Neural cell (in vitro differentiated cells): ENCODE results near the gene MAP2.

ENCODE experiments used
- CTCF ChIP-seq: fragments of 450-650 bp; IDR thresholded peaks from 2 replicates; pipeline ENCODE4 v1.5.1; 2014; ENCODE audit warnings: antibody characterized with exemption, mild to moderate bottlenecking, moderate library complexity; ENCODE audit not compliant: poor library complexity, severe bottlenecking
- EP300 ChIP-seq: fragments of 450-650 bp; conservative IDR thresholded peaks from 2 replicates; pipeline ENCODE4 v1.6.1; 2014; ENCODE audit warnings: antibody characterized with exemption, mild to moderate bottlenecking, moderate library complexity; ENCODE audit not compliant: poor library complexity, severe bottlenecking
- EZH2 ChIP-seq: fragments of 200-600, 300-800 bp; shearing (Covaris generic), sonication (generic); IDR thresholded peaks from 2 replicates; pipeline ENCODE4 v1.6.1; 2014; ENCODE audit warnings: antibody characterized with exemption, low read length, borderline replicate concordance, mild to moderate bottlenecking; ENCODE audit not compliant: insufficient read depth, poor library complexity, severe bottlenecking
- MXI1 ChIP-seq: fragments of 450-650 bp; conservative IDR thresholded peaks from 2 replicates; pipeline ENCODE4 v1.6.1; 2014; ENCODE audit warnings: antibody characterized with exemption, mild to moderate bottlenecking; ENCODE audit not compliant: poor library complexity, severe bottlenecking
- POLR2AphosphoS5 ChIP-seq: IDR thresholded peaks from 2 replicates; pipeline ENCODE4 v1.6.1; 2012
- RAD21 ChIP-seq: fragments of 450-650 bp; conservative IDR thresholded peaks from 2 replicates; pipeline ENCODE4 v1.6.1; 2014; ENCODE audit warnings: antibody characterized with exemption, mild to moderate bottlenecking, moderate library complexity
- SMC3 ChIP-seq: fragments of 450-650 bp; conservative IDR thresholded peaks from 2 replicates; pipeline ENCODE4 v1.6.1; 2014; ENCODE audit warnings: antibody characterized with exemption, mild to moderate bottlenecking, moderate library complexity; ENCODE audit not compliant: poor library complexity
- TF ChIP-seq, protein P1 (sequence below): IDR thresholded peaks from 2 replicates; pipeline ENCODE4 v1.6.1; 2012; ENCODE audit warnings: borderline replicate concordance

DNA sequence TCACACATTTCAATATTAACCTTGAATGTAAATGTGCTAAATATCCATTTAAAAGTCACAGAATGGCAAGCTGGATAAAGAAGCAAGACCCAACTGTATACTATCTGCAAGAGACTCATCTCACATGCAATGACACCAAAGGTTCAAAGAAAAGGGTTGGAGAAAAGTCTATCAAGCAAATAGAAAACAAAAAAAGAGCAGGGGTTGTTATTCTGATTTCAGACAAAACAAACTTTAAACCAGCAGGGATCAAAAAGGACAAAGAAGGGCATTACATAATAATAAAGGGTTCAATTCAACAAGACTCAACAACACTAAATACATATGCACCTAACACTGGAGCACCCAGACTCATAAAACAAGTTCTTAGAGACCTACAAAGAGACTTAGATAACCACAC, 333.3 kb downstream of the MAP2 start:
- no peak for TF ChIP-seq CTCF
- no peak for TF ChIP-seq EZH2
- TF ChIP-seq RAD21 = no peak
- TF ChIP-seq, protein P1, sequence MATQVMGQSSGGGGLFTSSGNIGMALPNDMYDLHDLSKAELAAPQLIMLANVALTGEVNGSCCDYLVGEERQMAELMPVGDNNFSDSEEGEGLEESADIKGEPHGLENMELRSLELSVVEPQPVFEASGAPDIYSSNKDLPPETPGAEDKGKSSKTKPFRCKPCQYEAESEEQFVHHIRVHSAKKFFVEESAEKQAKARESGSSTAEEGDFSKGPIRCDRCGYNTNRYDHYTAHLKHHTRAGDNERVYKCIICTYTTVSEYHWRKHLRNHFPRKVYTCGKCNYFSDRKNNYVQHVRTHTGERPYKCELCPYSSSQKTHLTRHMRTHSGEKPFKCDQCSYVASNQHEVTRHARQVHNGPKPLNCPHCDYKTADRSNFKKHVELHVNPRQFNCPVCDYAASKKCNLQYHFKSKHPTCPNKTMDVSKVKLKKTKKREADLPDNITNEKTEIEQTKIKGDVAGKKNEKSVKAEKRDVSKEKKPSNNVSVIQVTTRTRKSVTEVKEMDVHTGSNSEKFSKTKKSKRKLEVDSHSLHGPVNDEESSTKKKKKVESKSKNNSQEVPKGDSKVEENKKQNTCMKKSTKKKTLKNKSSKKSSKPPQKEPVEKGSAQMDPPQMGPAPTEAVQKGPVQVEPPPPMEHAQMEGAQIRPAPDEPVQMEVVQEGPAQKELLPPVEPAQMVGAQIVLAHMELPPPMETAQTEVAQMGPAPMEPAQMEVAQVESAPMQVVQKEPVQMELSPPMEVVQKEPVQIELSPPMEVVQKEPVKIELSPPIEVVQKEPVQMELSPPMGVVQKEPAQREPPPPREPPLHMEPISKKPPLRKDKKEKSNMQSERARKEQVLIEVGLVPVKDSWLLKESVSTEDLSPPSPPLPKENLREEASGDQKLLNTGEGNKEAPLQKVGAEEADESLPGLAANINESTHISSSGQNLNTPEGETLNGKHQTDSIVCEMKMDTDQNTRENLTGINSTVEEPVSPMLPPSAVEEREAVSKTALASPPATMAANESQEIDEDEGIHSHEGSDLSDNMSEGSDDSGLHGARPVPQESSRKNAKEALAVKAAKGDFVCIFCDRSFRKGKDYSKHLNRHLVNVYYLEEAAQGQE = no peak
- TF ChIP-seq POLR2AphosphoS5 = no peak
- no peak for TF ChIP-seq EP300
- no peak for TF ChIP-seq SMC3
- no peak for TF ChIP-seq MXI1
